Fibroblast of mammary gland (primary cell): Measurements from ENCODE around the gene TTLL5.

ENCODE experiments used
- DNase-seq: peaks from one replicate; pipeline ENCODE4 v3.0.0-alpha.2; 2010; ENCODE audit warnings: low read depth
- H3K4me3 ChIP-seq: 2 replicates; pipeline ENCODE4 v1.5.1; 2011; ENCODE audit warnings: low read depth, mild to moderate bottlenecking, low read length, moderate library complexity; ENCODE audit not compliant: control insufficient read depth
- CTCF ChIP-seq: conservative IDR thresholded peaks from 2 replicates; pipeline ENCODE4 v1.5.1; 2011; ENCODE audit warnings: low read depth, low read length, inconsistent platforms; ENCODE audit not compliant: control insufficient read depth, insufficient read depth

TTLL5 gene

GRCh38 chr14:75941030-75941429, 280.0 kb downstream of the TTLL5 start:
- no peak overlapping the region for H3K4me3 ChIP-seq
- TF ChIP-seq CTCF = no peak
- DNase-seq = peak; percentile 22

GRCh38 chr14:75944607-75945241, 283.7 kb downstream of the TTLL5 start:
- DNase-seq = no peak
- TF ChIP-seq CTCF = no peak
- no peak overlapping the region for H3K4me3 ChIP-seq

GRCh38 chr14:75946785-75947184, 285.7 kb downstream of the TTLL5 start:
- no peak for TF ChIP-seq CTCF
- no peak for DNase-seq
- H3K4me3 ChIP-seq = no peak overlapping the region

- DNase-seq = no peak
- TF ChIP-seq CTCF = no peak
- no peak overlapping the region for H3K4me3 ChIP-seq
These were observed 291.4 kb downstream of the TTLL5 start for GRCh38 chr14:75952489-75952888.

GRCh38 chr14:75959031-75959430, 298.0 kb downstream of the TTLL5 start:
- H3K4me3 ChIP-seq = no peak overlapping the region
- no peak for TF ChIP-seq CTCF
- DNase-seq = no peak

DNA sequence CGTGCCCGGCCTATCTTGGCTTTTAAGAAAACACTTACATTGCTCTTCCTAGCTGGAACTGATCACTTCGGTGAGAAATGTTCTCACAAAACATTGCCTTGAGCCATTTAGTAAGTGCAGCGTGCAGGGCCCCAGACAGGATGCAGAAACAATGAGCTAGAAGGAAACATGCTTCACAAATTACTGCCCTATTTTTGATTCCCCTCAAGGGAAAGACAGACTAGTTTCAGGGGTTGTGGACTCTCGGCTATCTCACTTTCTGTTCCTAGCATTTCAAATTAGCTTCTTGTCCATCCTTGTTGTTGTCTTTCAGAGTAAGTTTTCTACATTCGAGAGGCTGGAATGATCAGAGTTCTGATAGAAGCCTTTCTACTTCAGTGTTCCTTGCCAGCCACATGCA, 299.2 kb downstream of the TTLL5 start:
- no peak for DNase-seq
- H3K4me3 ChIP-seq = no peak overlapping the region
- no peak for TF ChIP-seq CTCF

GRCh38 chr14:75961662-75962061, 300.6 kb downstream of the TTLL5 start:
- DNase-seq = no peak
- TF ChIP-seq CTCF = no peak
- H3K4me3 ChIP-seq = no peak overlapping the region
